Measurements from ENCODE around the gene CFAP97D1.

CFAP97D1 gene

DNA sequence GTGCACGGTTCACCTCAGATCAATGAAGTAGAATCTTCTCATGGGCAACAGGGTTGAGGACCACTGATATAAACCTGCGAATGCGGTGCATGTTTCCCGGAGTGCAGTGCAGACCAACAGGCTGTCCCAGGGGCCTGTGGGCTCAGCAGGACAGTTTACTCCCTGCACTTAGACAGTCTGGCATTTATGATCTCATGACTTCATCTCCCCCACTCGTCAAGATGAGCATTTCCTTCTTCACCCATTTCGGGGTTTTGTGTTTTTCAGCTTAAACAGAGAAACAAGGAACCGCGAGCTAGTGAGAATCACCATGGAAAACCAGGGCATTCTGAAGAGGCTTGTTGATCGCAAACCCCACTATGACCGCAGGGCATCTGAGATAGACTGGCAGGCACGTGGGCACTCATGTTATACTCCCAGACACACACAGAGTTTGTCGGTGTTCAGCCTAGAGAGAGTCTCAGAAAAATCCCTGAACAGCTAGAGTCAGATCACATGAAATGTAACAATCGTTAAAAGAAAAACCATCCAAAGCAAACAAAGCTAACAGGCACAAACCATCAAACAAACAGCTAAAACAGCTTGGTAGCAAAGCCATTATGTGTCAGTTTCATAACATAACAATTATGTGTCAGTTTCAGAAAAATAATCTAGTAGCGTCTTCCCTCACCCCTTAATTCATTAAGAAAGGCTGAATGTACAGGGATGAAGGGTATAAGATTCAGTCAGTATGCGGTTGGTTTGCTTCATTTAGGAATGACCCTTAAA is 2.9 kb downstream of the CFAP97D1 start:
- TF ChIP-seq FOXP2 (optimal IDR thresholded peaks at IDR 0.05; ENCODE audit: borderline replicate concordance, extremely low read depth, extremely low read length, insufficient read depth): no peak
- TF ChIP-seq, protein P1, sequence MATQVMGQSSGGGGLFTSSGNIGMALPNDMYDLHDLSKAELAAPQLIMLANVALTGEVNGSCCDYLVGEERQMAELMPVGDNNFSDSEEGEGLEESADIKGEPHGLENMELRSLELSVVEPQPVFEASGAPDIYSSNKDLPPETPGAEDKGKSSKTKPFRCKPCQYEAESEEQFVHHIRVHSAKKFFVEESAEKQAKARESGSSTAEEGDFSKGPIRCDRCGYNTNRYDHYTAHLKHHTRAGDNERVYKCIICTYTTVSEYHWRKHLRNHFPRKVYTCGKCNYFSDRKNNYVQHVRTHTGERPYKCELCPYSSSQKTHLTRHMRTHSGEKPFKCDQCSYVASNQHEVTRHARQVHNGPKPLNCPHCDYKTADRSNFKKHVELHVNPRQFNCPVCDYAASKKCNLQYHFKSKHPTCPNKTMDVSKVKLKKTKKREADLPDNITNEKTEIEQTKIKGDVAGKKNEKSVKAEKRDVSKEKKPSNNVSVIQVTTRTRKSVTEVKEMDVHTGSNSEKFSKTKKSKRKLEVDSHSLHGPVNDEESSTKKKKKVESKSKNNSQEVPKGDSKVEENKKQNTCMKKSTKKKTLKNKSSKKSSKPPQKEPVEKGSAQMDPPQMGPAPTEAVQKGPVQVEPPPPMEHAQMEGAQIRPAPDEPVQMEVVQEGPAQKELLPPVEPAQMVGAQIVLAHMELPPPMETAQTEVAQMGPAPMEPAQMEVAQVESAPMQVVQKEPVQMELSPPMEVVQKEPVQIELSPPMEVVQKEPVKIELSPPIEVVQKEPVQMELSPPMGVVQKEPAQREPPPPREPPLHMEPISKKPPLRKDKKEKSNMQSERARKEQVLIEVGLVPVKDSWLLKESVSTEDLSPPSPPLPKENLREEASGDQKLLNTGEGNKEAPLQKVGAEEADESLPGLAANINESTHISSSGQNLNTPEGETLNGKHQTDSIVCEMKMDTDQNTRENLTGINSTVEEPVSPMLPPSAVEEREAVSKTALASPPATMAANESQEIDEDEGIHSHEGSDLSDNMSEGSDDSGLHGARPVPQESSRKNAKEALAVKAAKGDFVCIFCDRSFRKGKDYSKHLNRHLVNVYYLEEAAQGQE (IDR thresholded peaks at IDR 0.05; ENCODE audit: insufficient read depth in 1 of 2, low read depth in 2 of 2, low read length in 2 of 2): no peak
- TF ChIP-seq POLR2AphosphoS5 (IDR thresholded peaks at IDR 0.05; ENCODE audit: low read depth, low read length): no peak
- no peak for TF ChIP-seq SIN3A (IDR thresholded peaks at IDR 0.05; ENCODE audit: borderline replicate concordance, insufficient read depth, low read length)
- TF ChIP-seq TAF1 (IDR thresholded peaks at IDR 0.05; ENCODE audit: borderline replicate concordance, insufficient read depth, low read length): no peak

DNA sequence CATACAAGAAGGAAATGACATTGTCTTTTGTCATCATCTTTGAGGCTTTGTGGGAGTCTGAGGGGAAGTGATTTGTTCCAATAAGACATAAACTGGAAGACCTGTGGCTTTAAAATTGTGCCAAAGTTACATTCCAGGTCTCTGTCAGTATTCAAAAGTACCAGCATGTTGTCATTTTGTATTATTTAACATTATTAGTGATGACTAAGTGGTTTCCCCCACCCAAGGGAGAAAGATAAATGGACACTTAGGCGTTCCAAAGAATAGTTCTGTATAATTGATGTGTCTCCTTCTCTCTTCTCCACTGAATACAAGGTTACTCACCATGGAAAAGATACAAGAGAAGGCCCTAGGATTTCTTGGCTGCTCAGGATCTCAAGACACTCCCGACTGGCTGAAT is 3.8 kb downstream of the CFAP97D1 start:
- TF ChIP-seq FOXP2 (optimal IDR thresholded peaks at IDR 0.05; ENCODE audit: borderline replicate concordance, extremely low read depth, extremely low read length, insufficient read depth) (no peak), SIN3A (IDR thresholded peaks at IDR 0.05; ENCODE audit: borderline replicate concordance, insufficient read depth, low read length) (no peak), POLR2AphosphoS5 (IDR thresholded peaks at IDR 0.05; ENCODE audit: low read depth, low read length) (no peak), TAF1 (IDR thresholded peaks at IDR 0.05; ENCODE audit: borderline replicate concordance, insufficient read depth, low read length) (no peak)
- TF ChIP-seq, protein P1 (IDR thresholded peaks at IDR 0.05; ENCODE audit: insufficient read depth in 1 of 2, low read depth in 2 of 2, low read length in 2 of 2): no peak

DNA sequence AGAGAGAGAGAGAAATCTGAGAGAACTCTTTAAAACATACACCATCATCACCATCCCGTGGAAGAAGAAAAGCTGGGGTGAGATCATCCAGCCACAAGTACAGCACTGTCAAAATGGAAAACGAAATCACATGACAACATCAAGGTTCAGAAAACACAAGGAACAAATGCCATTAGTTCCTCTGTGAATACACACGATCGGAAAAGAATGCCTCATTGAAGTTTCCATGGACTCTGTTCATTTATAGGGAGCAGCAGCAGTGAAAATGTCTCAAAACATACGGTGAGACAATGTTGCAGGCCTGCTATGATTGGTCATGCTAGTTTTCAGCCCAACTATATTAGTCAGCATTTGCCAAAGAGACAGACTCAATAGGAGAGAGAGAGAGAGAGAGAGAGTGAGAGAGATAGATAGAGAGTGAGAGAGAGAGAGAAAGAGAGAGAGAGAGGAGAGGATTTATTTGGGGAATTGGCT is 4.4 kb downstream of the CFAP97D1 start:
- TF ChIP-seq TAF1 (IDR thresholded peaks at IDR 0.05; ENCODE audit: borderline replicate concordance, insufficient read depth, low read length): no peak
- no peak for TF ChIP-seq SIN3A (IDR thresholded peaks at IDR 0.05; ENCODE audit: borderline replicate concordance, insufficient read depth, low read length)
- TF ChIP-seq, protein P1 (IDR thresholded peaks at IDR 0.05; ENCODE audit: insufficient read depth in 1 of 2, low read depth in 2 of 2, low read length in 2 of 2): no peak
- TF ChIP-seq POLR2AphosphoS5 (IDR thresholded peaks at IDR 0.05; ENCODE audit: low read depth, low read length): no peak
- no peak for TF ChIP-seq FOXP2 (optimal IDR thresholded peaks at IDR 0.05; ENCODE audit: borderline replicate concordance, extremely low read depth, extremely low read length, insufficient read depth)

DNA sequence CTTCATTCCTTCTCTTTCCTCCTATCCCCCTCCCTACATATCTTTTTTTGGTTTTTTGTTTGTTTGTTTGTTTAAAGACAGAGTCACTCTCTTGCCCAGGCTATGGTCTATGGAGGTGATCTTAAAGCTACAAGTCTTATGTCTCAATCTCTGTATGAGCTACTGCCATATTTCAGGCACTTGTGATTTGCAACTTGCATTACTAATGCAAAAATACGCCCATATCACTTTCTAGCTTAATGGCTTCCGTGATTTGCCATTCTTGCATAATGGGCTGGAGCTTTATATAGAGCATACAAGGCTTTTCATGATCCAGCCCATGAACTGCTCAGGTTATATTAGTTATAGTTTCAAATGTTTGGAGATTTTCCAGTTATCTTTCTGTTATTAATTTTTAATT is 7.5 kb downstream of the CFAP97D1 start:
- no peak for TF ChIP-seq TAF1 (IDR thresholded peaks at IDR 0.05; ENCODE audit: borderline replicate concordance, insufficient read depth, low read length)
- TF ChIP-seq, protein P1 (IDR thresholded peaks at IDR 0.05; ENCODE audit: insufficient read depth in 1 of 2, low read depth in 2 of 2, low read length in 2 of 2): no peak
- TF ChIP-seq FOXP2 (optimal IDR thresholded peaks at IDR 0.05; ENCODE audit: borderline replicate concordance, extremely low read depth, extremely low read length, insufficient read depth): no peak
- no peak for TF ChIP-seq POLR2AphosphoS5 (IDR thresholded peaks at IDR 0.05; ENCODE audit: low read depth, low read length)
- no peak for TF ChIP-seq SIN3A (IDR thresholded peaks at IDR 0.05; ENCODE audit: borderline replicate concordance, insufficient read depth, low read length)

Data from PFSK-1 (cell line).